Stimulated activated CD8-positive, alpha-beta memory T cell treated with anti-CD3 and anti-CD28 coated beads, Interleukin-4, amount 100 ng/mL, for 1 hour (primary cell): Measurements from ENCODE around the gene IL17RE.

Source experiments
- DNase-seq, 2 donors: peaks; one replicate each; pipeline ENCODE4 v3.0.0-alpha.2; 2020; ENCODE audit warnings: low read depth in 2 of 2, low spot score in 1 of 2

The IL17RE gene

GRCh38 chr3:9903238-9903624 is 583 bp downstream of the IL17RE start:
- no peak for DNase-seq

- no peak for DNase-seq
These were observed 1.3 kb downstream of the IL17RE start for GRCh38 chr3:9903904-9904303.

GRCh38 chr3:9906480-9906879 is 3.8 kb downstream of the IL17RE start:
- no peak for DNase-seq

- DNase-seq: no peak
These were observed 5.6 kb downstream of the IL17RE start for GRCh38 chr3:9908286-9908685.

- no peak for DNase-seq
These were observed 6.8 kb downstream of the IL17RE start for GRCh38 chr3:9909221-9910013.

GRCh38 chr3:9911863-9912262 is 9.2 kb downstream of the IL17RE start:
- no peak for DNase-seq

GRCh38 chr3:9912294-9912935 is 9.8 kb downstream of the IL17RE start:
- DNase-seq: no peak

- DNase-seq: no peak
These were observed 11.0 kb downstream of the IL17RE start for GRCh38 chr3:9913601-9914000.

- DNase-seq: no peak
These were observed 11.4 kb downstream of the IL17RE start for GRCh38 chr3:9914011-9914410.

- DNase-seq: no peak
These were observed 12.1 kb downstream of the IL17RE start for GRCh38 chr3:9914559-9915253.

GRCh38 chr3:9915254-9916141 is 12.8 kb downstream of the IL17RE start:
- DNase-seq: no peak

- no peak for DNase-seq
These were observed 13.7 kb downstream of the IL17RE start for GRCh38 chr3:9916346-9916733.

- no peak for DNase-seq
These were observed 14.4 kb downstream of the IL17RE start, which contains the start of gene IL17RC for GRCh38 chr3:9916734-9917680. IL17RC (plus strand) TSS chr3:9917098; CDS start chr3:9917316, 218 bp downstream.

GRCh38 chr3:9917820-9918219 is 15.2 kb downstream of the IL17RE start:
- no peak for DNase-seq

- DNase-seq: no peak
These were observed 15.8 kb downstream of the IL17RE start for GRCh38 chr3:9918261-9919038.

GRCh38 chr3:9928158-9928557 is 25.5 kb downstream of the IL17RE start:
- no peak for DNase-seq

GRCh38 chr3:9930804-9931418 is 28.3 kb downstream of the IL17RE start:
- no peak for DNase-seq

GRCh38 chr3:9932535-9932842 is 29.8 kb downstream of the IL17RE start:
- no peak for DNase-seq
